Karpas-422 (cell line): ENCODE results near the gene CXCR4. TPM values are rescaled to one million over a fixed set of nuclear protein-coding genes. Genes with fewer than 3 reads are reported as not detected.

Source experiments
- DNase-seq: peaks from one replicate; pipeline ENCODE4 v3.0.0-alpha.2; 2015
- H2AFZ ChIP-seq: fragments of 200-600 bp; sonication (generic); 2 replicates; pipeline ENCODE4 v1.6.1; 2014; ENCODE audit warnings: antibody characterized with exemption, low read length, mixed read lengths
- H3K27ac ChIP-seq: fragments of 200-600 bp; sonication (generic); 2 replicates; pipeline ENCODE4 v1.5.1; 2014; ENCODE audit warnings: mild to moderate bottlenecking, low read length, moderate library complexity
- H3K27me3 ChIP-seq: fragments of 200-600 bp; sonication (generic); 2 replicates; pipeline ENCODE4 v1.6.1; 2014; ENCODE audit warnings: low read length, mixed read lengths
- H3K36me3 ChIP-seq: fragments of 200-600 bp; sonication (generic); 2 replicates; pipeline ENCODE4 v1.6.1; 2014; ENCODE audit warnings: low read length, mixed read lengths; ENCODE audit not compliant: insufficient read depth
- H3K4me1 ChIP-seq: fragments of 200-600 bp; sonication (generic); 2 replicates; pipeline ENCODE4 v1.6.1; 2014; ENCODE audit warnings: mild to moderate bottlenecking, low read length, mixed read lengths
- H3K4me2 ChIP-seq: fragments of 200-600 bp; sonication (generic); 2 replicates; pipeline ENCODE4 v1.6.1; 2014; ENCODE audit warnings: low read length, low read depth, mild to moderate bottlenecking; ENCODE audit not compliant: poor library complexity, severe bottlenecking
- H3K4me3 ChIP-seq: fragments of 200-600 bp; sonication (generic); 2 replicates; pipeline ENCODE4 v1.5.1; 2014; ENCODE audit warnings: mild to moderate bottlenecking, antibody characterized with exemption, low read length, mixed read lengths
- H3K79me2 ChIP-seq: fragments of 200-600 bp; sonication (generic); 2 replicates; pipeline ENCODE4 v1.6.1; 2014; ENCODE audit warnings: mild to moderate bottlenecking, low read length, mixed read lengths
- H3K9ac ChIP-seq: fragments of 200-600 bp; sonication (generic); 2 replicates; pipeline ENCODE4 v1.6.0; 2014; ENCODE audit warnings: low read length
- H3K9me2 ChIP-seq: fragments of 200-600 bp; sonication (generic), shearing (Covaris generic); replicated peaks from 2 replicates; pipeline ENCODE4 v1.6.0; 2014; ENCODE audit warnings: mild to moderate bottlenecking, low read length, moderate library complexity; ENCODE audit not compliant: insufficient read depth
- H3K9me3 ChIP-seq: fragments of 300-700, 200-600 bp; sonication (generic); 2 replicates; pipeline ENCODE4 v1.6.1; 2014; ENCODE audit warnings: low read length, mixed read lengths
- H4K20me1 ChIP-seq: fragments of 200-600 bp; sonication (generic); 2 replicates; pipeline ENCODE4 v1.6.1; 2014; ENCODE audit warnings: mild to moderate bottlenecking, antibody characterized with exemption, low read length, low read depth; ENCODE audit not compliant: insufficient read depth
- total RNA-seq: library from RNA; depleted of rRNA; stranded (reverse); fragments of >200 nt; shearing (Covaris generic); gene quantifications from 2 replicates; pipeline ENCODE4 v1.2.3, GENCODE V29; 2014; ENCODE audit warnings: low replicate concordance

The CXCR4 gene
- total RNA-seq, 1 experiment from 2014 or later = 0.97 TPM

DNA sequence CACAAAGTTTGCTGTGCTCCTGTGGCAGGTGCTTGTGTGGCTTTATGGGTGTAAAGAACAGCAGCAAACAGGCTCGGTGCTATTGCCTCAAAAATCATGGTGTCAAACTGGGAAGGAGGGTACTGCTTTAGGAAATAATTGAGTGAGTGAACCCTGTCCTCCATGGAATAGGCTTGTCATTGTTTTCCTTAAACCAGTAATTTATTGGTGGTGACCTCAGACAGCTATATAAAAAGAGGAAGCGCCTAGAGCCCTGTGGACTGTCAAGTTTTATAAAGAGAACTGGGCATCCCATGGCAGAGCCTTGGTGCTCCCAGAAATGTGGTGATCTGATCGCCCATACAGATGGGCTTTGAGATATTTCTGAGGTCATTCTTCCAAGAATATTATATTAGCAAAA, 4.7 kb upstream of the CXCR4 start:
- H2AFZ ChIP-seq = no peak overlapping the region
- no peaks in the 10 kb centered on the region for H3K9me3 ChIP-seq
- H3K4me2 ChIP-seq = no peak overlapping the region
- H3K36me3 ChIP-seq = no peaks in the 10 kb centered on the region
- no peak overlapping the region for H3K9ac ChIP-seq
- H4K20me1 ChIP-seq = peaks cover 6% of the 10 kb centered on the region; the same call in 1 of the 2 replicates
- DNase-seq = no peak
- no peak overlapping the region for H3K27ac ChIP-seq
- no peak overlapping the region for H3K4me3 ChIP-seq
- peaks cover 17% of the 10 kb centered on the region for H3K4me1 ChIP-seq
- H3K9me2 ChIP-seq = no peaks in the 10 kb centered on the region
- 0 out of 2 replicates have a peak, but pooled peaks cover 2% of the 10 kb centered on the region for H3K27me3 ChIP-seq
- H3K79me2 ChIP-seq = no peaks in the 10 kb centered on the region

DNA sequence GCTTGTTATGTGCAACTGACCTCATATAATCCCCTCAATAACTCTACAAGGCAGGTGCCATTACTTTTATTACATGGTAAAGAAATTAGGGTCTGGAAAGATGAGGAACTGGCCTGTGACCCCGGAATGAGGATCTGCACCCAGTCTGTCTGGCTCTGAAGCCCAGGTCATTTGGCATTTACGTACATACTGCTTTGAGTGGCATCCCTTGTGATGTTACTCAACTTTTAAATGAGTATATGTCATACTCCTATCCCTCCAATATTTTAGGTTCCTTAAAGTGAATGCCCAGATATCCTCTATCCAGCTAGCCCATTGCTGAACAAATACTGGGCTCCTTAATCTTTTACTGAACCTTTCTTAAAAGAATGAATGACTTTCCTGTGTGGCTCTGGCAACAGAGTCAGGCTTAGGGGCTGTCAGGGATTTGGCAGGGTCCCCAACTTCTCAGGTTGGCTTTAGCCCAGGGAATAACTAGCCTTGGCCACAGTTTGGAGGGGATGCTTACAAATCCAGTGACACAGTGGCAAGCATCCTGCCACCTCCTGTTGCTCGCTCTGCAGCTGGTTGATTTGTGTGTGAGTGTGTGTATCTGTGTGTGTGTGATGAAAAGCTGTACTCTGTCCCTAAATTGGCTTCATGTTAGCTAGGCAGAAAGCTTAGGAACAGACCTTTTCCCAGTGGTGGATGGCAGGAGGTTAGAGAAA, 3.4 kb upstream of the CXCR4 start:
- Histone ChIP-seq H4K20me1 (peaks cover 6% of the 10 kb centered on the region; the same call in 1 of the 2 replicates), H3K79me2 (no peaks in the 10 kb centered on the region), H3K9me3 (no peaks in the 10 kb centered on the region), H3K4me2 (no peak overlapping the region), H3K27me3 (0 out of 2 replicates have a peak, but pooled peaks cover 2% of the 10 kb centered on the region), H3K9ac (no peak overlapping the region), H3K27ac (no peak overlapping the region), H3K4me3 (no peak overlapping the region), H3K9me2 (no peaks in the 10 kb centered on the region), H2AFZ (no peak overlapping the region), H3K36me3 (no peaks in the 10 kb centered on the region), H3K4me1 (peaks cover 30% of the 10 kb centered on the region)
- no peak for DNase-seq

- Histone ChIP-seq H3K4me3 (no peak overlapping the region), H3K4me1 (peaks cover 33% of the 10 kb centered on the region), H3K9me2 (no peaks in the 10 kb centered on the region), H3K27ac (no peak overlapping the region), H4K20me1 (peaks cover 6% of the 10 kb centered on the region; the same call in 1 of the 2 replicates), H3K36me3 (no peaks in the 10 kb centered on the region), H3K9me3 (no peaks in the 10 kb centered on the region), H3K27me3 (0 out of 2 replicates have a peak, but pooled peaks cover 2% of the 10 kb centered on the region), H3K9ac (no peak overlapping the region), H2AFZ (no peak overlapping the region), H3K79me2 (no peaks in the 10 kb centered on the region), H3K4me2 (no peak overlapping the region)
- DNase-seq = no peak
These were observed 2.0 kb upstream of the CXCR4 start for GRCh38 chr2:136119717-136120675.

- H3K4me2 ChIP-seq = peak overlapping the region; percentile 82
- DNase-seq = no peak
- 0 out of 2 replicates have a peak, but pooled peaks cover 2% of the 10 kb centered on the region for H3K27me3 ChIP-seq
- no peaks in the 10 kb centered on the region for H3K79me2 ChIP-seq
- H3K27ac ChIP-seq = no peak overlapping the region
- peaks cover 6% of the 10 kb centered on the region; the same call in 1 of the 2 replicates for H4K20me1 ChIP-seq
- no peaks in the 10 kb centered on the region for H3K9me2 ChIP-seq
- no peak overlapping the region for H2AFZ ChIP-seq
- no peaks in the 10 kb centered on the region for H3K9me3 ChIP-seq
- peaks cover 33% of the 10 kb centered on the region for H3K4me1 ChIP-seq
- H3K4me3 ChIP-seq = no peak overlapping the region; the same call in 1 of the 2 replicates
- H3K9ac ChIP-seq = no peak overlapping the region
- no peaks in the 10 kb centered on the region for H3K36me3 ChIP-seq
These were observed 1.1 kb upstream of the CXCR4 start for GRCh38 chr2:136118819-136119716.

- H3K4me2 ChIP-seq = peak overlapping the region; percentile 82
- H3K27ac ChIP-seq = no peak overlapping the region
- H3K9me2 ChIP-seq = no peaks in the 10 kb centered on the region
- H4K20me1 ChIP-seq = peaks cover 3% of the 10 kb centered on the region; the same call in 1 of the 2 replicates
- peak; percentile 55 for DNase-seq
- 0 out of 2 replicates have a peak, but pooled peaks cover 2% of the 10 kb centered on the region for H3K27me3 ChIP-seq
- no peaks in the 10 kb centered on the region for H3K79me2 ChIP-seq
- H3K9me3 ChIP-seq = no peaks in the 10 kb centered on the region
- H3K36me3 ChIP-seq = no peaks in the 10 kb centered on the region
- H3K4me1 ChIP-seq = peaks cover 41% of the 10 kb centered on the region
- H2AFZ ChIP-seq = no peak overlapping the region
- H3K9ac ChIP-seq = no peak overlapping the region
- H3K4me3 ChIP-seq = peak overlapping the region; percentile 54
These were observed 533 bp downstream of the CXCR4 start for GRCh38 chr2:136117391-136117841.

DNA sequence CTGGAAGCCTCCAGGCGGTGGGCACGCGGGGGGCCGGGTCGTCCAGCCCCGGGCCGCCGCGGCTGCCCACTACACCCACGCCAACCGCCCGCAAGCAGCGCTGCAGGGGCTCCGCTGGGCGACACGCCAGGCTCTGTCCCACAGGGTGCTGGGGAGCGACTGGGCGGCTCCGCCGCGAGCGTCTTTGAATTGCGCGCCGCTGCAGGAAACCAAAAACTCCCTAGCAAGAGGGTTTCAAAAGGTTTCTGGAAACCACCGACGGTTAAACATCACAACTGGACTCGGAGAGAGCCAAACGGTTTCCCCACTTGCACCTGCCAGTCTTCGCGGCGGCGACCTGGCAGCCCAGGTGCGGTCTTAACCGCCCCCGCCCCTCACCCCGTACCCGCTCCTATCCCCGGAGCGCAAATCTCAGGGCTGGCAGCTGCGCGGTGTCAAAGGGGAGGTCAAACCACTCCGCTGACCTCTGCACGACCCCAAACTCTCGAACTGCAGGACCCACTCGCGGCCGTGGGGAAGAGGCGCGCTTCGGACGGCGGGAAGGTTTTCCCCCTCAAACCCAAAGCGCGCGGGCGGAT, 1.0 kb downstream of the CXCR4 start:
- peak overlapping the region; percentile 82 for H3K4me2 ChIP-seq

DNA sequence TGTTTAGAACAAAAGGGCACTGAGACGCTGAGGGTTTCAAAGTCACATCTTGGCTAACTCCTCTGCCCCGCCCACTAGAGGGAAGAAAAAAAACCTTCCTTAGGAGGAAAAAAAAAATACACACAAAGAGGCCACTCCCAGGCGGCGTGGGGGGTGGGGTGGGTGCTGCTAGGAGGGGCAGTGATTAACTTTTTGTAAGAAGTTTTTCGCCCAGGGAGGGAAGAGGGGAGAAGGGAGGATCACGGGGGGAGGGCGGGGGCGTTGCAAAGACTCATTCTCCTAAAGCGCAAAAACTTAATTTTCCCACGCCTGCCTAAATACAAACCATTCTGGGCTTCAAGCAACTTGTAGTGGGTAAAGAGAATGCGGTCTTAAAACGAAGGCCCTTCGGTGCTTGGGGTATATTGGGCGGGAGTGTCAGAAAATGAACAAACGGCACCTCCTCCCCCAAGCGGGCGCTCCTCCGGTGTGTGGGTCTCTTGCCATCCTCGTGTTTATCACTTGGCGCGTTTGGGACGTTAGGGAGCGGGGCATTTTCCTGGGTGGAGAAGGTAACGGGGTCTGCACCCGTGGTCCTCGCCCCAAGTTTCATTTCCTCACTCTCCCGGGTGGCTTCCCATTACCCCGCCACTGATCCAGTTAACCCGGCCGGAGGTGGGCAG, 1.7 kb downstream of the CXCR4 start:
- Histone ChIP-seq H3K27me3 (0 out of 2 replicates have a peak, but pooled peaks cover 2% of the 10 kb centered on the region), H3K4me3 (peak overlapping the region; percentile 54), H3K9me3 (no peaks in the 10 kb centered on the region), H3K9ac (no peak overlapping the region), H3K9me2 (no peaks in the 10 kb centered on the region), H3K4me1 (peaks cover 41% of the 10 kb centered on the region), H3K4me2 (peak overlapping the region; percentile 82), H3K79me2 (no peaks in the 10 kb centered on the region), H4K20me1 (no peaks in the 10 kb centered on the region; the same call in 1 of the 2 replicates), H3K27ac (no peak overlapping the region), H3K36me3 (no peaks in the 10 kb centered on the region), H2AFZ (no peak overlapping the region)
- peak; percentile 50 for DNase-seq

More for the DNA sequence above, 1.0 kb downstream of the CXCR4 start:
- no peaks in the 10 kb centered on the region for H3K9me3 ChIP-seq
- no peak overlapping the region for H2AFZ ChIP-seq
- H3K9me2 ChIP-seq = no peaks in the 10 kb centered on the region
- peak; percentile 54 for DNase-seq
- no peaks in the 10 kb centered on the region; the same call in 1 of the 2 replicates for H4K20me1 ChIP-seq
- no peaks in the 10 kb centered on the region for H3K36me3 ChIP-seq
- H3K9ac ChIP-seq = no peak overlapping the region
- H3K27me3 ChIP-seq = 0 out of 2 replicates have a peak, but pooled peaks cover 2% of the 10 kb centered on the region
- H3K27ac ChIP-seq = no peak overlapping the region
- H3K79me2 ChIP-seq = no peaks in the 10 kb centered on the region
- H3K4me1 ChIP-seq = peaks cover 41% of the 10 kb centered on the region
- peak overlapping the region; percentile 54 for H3K4me3 ChIP-seq
